G401.6 (cell line): ENCODE results near the gene MYO7A.

Experiments used
- FAIRE-seq: peaks from 2 replicates; lab custom pipeline; 2012; peaks lifted over from hg19 to GRCh38; lab: Jason Lieb, UNC

MYO7A gene

GRCh38 chr11:77127920-77128691, at the start of gene MYO7A:
TSS of gene MYO7A (plus strand) at chr11:77128246. CDS start at chr11:77130635, 2,389 bp downstream.
- FAIRE-seq: no peak

DNA sequence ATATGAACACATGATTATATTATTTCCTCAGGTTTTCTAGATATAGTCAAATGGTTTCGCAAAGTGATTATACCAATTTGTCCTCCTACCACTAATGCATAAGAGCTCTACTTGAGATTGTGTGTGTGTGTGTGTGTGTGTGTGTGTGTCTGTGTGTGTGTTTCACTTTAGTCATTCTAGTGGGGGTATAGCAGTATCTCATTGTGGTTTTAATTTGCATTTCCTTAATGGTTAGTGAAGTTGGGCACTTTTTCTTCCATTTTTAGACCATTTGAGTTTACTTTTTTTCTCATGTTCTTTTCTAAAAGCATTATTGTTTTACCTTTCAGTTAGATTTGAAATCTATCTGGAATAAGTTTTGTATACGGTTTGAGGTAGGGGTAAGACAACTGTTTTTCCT, 48.4 kb upstream of the MYO7A start:
- no peak for FAIRE-seq

DNA sequence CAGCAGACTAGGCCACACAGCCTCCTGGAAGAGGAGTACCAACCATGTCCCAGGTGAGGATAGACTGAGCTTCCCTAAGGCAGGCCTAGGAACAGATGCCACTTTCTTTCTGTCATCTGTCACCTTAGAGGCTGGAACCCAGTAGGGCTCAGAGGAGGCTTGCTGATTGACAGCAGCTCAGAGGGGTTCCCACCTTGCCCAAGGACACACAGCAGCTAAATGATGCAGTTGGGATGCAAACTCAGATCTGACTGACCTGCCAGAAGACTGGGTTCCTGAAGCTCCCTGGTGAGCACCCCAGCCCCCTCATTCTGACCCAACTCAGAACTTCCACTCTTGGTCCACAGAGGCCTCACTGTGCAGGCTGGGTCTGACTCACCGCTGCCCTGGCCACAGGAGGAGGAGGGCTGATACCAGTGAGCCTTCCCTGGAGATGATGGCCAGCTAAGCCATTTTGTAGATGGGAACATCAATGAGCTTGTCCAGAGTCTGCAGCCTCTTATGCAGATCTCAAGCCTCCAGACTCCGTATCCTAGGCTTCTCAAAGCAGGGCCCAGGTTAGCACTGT, 47.3 kb upstream of the MYO7A start:
- no peak for FAIRE-seq

DNA sequence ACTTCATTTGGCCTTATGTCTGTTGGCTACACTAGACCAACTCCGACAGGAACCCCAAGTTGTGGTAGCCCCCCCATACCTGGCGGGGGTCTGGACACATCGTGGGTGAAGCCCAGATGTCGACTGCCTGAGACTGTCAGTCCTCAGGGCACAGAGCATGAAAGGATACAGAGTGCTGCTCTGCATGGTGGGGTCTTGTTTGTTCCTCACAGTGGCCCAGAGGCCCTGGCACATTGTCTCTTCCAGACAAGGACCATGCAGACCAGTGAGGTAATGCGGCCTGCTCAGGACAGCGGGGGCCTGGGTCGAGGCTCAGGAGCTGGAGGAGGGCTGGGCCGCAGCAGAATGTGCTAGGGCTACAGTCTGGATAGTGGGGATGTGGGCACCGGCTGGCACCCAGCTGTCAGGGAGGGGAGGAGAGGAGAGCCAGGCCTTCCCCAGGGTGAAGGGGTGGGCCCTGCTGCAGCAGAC, 46.6 kb upstream of the MYO7A start:
- no peak for FAIRE-seq

DNA sequence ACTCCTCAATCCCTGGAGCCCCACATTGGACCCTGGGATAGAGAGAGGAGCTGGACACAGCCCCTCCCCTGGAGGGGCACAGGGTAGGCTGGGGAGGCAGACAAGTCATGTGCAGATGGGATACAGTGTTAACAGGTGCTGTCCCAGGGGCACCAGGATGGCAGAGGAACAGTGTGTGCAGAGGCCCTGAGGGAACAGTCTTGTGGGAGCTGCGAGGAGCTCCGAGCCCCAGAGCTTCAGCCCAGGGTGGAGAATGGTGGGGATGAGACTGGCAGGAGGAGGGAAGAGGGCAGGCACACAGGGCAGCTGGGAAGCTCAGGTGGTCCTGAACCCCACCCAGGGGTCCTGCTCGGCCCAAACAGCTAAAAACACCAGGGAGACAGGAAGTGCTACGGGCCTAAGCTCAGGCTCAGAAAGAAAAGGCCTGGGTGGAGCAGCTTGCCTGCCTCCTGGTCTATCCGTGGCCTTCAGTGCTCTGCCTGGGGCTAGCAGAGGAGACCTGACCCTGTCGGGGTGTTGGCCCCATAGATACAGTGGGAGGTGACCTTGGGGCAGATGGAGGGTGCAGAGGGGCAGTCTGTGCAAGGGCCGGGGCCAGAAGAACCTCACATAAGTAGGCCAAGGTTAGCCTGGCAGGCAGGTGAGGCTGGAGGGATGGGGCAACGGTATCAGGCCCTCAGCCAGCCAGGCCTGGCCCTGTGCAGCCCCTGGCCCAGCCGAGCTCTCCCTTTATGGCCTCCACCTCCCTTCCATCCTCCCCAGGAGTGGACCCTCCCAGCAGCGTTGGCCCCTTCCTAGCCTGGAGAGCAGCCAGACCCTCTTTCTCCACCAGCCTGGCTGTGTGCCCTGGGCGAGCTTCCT, 45.8 kb upstream of the MYO7A start:
- no peak for FAIRE-seq

DNA sequence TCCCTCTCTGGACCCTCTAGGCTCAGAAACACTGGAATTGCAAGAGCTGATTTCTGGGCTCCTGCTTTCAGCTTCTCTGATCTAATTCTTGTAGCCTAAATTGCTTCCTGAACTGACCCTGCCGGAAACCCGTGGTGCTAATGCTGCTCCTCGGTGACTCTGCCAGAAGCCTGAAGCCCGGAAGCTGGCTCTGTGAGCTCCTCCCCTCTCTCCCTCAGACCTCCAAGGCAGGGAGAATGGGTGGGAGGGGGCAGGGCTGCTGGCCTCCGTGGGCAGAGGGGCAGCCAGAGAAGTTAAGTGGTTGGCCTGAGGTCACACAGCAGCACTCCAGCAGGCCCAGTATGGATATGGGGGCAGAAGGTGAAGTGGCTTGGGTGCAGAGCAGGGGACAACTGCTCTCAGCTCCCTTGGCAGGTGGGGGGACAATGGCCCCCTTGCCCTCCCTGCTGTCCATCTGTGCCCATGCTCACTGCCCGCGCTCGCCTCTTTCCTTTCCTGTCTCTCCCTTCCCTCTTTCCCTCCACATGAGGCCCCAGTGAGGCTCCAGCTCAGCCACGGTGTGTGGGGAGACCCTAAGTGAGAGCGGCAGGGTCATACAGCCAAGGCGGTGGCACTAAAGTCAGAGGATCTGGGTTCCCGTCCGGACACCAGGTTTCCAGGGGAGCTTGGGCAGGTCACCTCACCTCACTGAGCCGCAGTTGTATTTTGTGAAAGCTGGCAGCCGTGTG, 45.0 kb upstream of the MYO7A start:
- FAIRE-seq: no peak

DNA sequence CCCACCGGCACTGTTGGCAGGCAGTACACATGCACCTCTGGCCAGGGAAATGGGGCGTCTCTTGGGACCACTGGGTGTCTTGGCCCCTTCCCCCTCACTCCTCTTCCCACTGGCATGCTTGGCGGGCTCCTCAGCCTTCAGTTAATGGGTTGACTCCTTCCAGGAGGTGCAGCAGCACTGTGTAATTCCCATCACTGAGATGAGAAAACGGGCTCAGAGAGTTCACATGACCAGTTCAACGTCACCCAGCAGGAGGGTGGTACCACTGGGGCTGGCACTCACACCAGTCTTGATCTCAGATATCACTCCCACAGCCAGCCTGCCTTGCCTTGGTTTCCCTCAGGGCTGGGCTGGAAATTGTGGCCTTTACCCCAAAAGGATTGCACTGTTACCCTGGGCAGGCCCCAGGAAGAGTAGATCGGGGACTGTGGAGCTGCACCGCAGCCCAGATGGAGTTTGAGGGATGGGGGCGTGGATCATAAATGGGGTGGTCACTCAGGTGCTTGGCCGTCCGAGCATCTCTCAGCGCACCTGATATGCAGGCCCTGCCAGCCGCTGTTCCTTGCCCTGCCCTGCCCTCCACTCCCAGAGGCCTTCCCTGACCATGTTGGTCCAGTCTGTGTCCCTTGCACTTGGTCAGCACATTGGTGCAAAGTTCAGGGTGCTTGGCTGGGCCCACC, 44.3 kb upstream of the MYO7A start:
- no peak for FAIRE-seq

GRCh38 chr11:77084581-77085191, 43.4 kb upstream of the MYO7A start:
- no peak for FAIRE-seq

GRCh38 chr11:77085652-77086051, 42.4 kb upstream of the MYO7A start:
- no peak for FAIRE-seq

GRCh38 chr11:77086521-77087472, 41.2 kb upstream of the MYO7A start:
- FAIRE-seq: no peak

DNA sequence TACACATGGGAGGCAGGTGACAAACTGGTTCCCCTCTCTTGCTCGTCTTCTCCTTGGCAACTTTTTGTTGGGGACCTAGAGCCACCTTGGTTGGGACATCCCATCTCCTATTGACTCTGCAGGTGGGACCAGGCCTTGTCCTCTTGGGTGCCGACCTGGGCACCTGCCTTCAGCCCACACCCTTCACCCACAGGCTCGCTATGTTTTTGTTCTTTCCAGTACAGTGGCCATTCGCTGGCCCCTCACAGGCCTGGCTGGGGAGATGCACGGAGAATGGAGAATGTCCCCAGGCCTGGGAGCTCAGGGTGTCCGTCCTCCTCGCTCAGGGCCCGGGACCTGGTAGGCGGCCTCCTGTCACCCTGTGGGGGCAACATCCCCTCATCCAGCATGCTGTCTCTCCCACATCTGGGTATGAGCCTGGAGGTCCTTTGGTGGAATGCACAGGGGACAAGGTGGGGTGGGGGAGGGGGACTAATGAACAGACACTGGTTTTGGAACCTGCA, 40.3 kb upstream of the MYO7A start:
- FAIRE-seq: no peak

DNA sequence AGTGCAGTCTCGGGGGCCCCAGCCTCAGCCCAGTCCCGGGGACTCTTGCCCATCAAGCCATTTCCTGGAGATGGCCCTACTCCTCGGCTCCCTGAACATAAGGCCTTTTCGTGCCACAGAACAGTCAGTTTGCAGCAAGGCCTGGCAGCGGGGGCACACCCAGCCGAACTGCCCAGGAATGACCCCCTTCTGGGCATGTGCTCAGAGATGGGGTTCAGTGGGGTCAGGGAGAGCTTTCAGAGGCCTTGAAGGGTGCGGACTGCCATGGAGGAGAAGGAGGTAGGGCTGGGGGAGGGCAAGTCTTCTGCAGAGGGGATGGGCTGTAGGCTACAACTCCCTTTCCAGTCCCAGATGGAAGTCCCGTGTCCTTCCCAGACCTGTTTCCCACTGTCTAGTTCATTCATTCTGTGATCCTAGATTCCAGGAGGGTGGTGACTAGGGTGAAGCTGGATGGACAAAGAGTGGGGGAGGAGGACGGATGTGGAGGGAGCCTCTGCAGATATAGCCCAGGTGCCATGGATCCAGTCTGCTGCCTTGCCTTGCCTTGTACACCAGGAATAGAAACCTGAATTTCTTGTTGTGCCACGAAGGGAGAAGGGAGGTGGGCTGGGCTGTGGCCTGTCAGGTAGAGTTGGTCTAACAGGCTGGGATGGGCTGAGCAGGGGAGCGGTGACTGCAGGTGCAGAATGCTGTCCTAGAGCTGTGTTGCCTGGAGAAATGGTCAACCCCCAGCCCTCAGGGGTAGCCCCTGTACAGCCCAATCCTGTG, 39.6 kb upstream of the MYO7A start:
- no peak for FAIRE-seq

GRCh38 chr11:77089004-77089545, 39.0 kb upstream of the MYO7A start:
- no peak for FAIRE-seq

- no peak for FAIRE-seq
Observed at GRCh38 chr11:77090046-77090372, 38.0 kb upstream of the MYO7A start.

DNA sequence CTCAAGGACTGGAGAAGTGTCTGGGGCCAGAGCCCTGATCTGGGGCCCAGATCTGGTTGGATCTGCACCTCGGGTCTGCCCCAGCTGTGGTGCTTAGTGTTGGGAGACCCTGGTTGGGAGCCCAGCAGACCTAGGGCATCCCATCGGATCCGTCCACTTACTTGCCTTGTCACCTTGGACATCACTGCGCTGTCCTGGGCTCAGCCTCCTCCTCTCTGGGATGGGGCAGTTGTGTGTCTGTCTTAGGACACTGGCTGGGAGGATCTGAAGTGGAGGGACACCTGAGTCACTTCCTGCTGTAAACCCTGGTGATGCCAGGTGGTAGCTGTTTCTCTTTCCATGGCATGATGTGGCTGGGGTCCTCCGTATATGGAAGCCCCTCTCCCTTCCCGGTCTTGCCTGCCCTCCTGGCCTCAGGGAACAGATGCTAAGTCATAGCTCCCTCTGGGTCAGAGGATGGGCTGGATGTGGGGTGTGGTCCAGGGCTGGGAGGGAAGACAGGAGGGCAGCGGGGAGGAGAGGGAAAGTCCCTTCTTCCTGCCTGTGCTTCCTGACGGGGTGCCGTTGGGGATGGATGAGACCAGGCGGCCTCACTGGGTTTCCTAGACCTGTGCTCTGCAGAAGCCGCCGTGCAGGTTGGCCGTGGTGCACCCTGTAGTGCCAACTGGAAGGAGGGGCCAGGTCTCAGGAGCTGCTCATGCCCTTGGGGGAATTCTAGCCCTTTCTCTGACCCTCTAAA, 37.5 kb upstream of the MYO7A start:
- FAIRE-seq: no peak

GRCh38 chr11:77091146-77091940, 36.7 kb upstream of the MYO7A start:
- peak; percentile 68 for FAIRE-seq

- no peak for FAIRE-seq
Observed at GRCh38 chr11:77092382-77092781, 35.7 kb upstream of the MYO7A start.
